H1 (cell line): ENCODE data around the gene SNX21. TPM values are rescaled to one million over a fixed set of nuclear protein-coding genes. Genes with fewer than 3 reads are reported as not detected.

Source experiments
- CTCF ChIA-PET: fragments of 300-600 bp; sonication (Branson Sonifier 250); formaldehyde crosslinking; loops from one replicate; lab custom pipeline; 2021; ENCODE audit not compliant: partially characterized antibody; lab: Charles Lee
- POLR2A ChIA-PET: fragments of 300-600 bp; sonication (Branson Sonifier 250); formaldehyde crosslinking; loops from one replicate; lab custom pipeline; 2021; ENCODE audit warnings: inconsistent platforms; ENCODE audit not compliant: partially characterized antibody; lab: Charles Lee
- DNase-seq, 2 experiments: peaks; one replicate each; pipeline versions ENCODE4 v3.0.0 to v3.0.0-alpha.2; 2010 to 2022; ENCODE audit warnings: low spot score in 2 of 2, low read depth in 1 of 2, mixed read lengths in 1 of 2
- FAIRE-seq: peaks from 2 replicates; lab custom pipeline; 2011; peaks lifted over from hg19 to GRCh38; lab: Jason Lieb, UNC
- H2AFZ ChIP-seq: 2 replicates; pipeline ENCODE4 v1.8.1; 2012; ENCODE audit warnings: low read length, inconsistent platforms
- H2AK5ac ChIP-seq: 2 replicates; pipeline ENCODE4 v1.6.1; 2013; ENCODE audit warnings: low read depth, low read length
- H2BK120ac ChIP-seq: replicated peaks from 2 replicates; pipeline ENCODE3; 2013; ENCODE audit warnings: low read depth, low read length, inconsistent platforms
- H2BK12ac ChIP-seq: 2 replicates; pipeline ENCODE4 v1.6.1; 2013; ENCODE audit warnings: low read depth, low read length
- H2BK15ac ChIP-seq: 2 replicates; pipeline ENCODE4 v1.6.1; 2013; ENCODE audit warnings: low read length
- H2BK20ac ChIP-seq: 2 replicates; pipeline ENCODE4 v1.6.1; 2013; ENCODE audit warnings: low read length
- H2BK5ac ChIP-seq: 2 replicates; pipeline ENCODE4 v1.6.1; 2013; ENCODE audit warnings: low read depth, low read length
- H3K14ac ChIP-seq: 2 replicates; pipeline ENCODE4 v1.6.1; 2013; ENCODE audit warnings: inconsistent platforms; ENCODE audit not compliant: insufficient read length
- H3K18ac ChIP-seq: 2 replicates; pipeline ENCODE4 v1.6.1; 2013; ENCODE audit warnings: low read length; ENCODE audit errors: extremely low read depth
- H3K23ac ChIP-seq: 2 replicates; pipeline ENCODE4 v1.6.1; 2013; ENCODE audit warnings: inconsistent platforms; ENCODE audit not compliant: insufficient read length
- H3K23me2 ChIP-seq: 2 replicates; pipeline ENCODE4 v1.6.1; 2013; ENCODE audit warnings: low read depth, low read length
- H3K27ac ChIP-seq: 2 replicates; pipeline ENCODE4 v1.6.1; 2011; ENCODE audit warnings: low read depth, low read length, inconsistent platforms
- H3K27me3 ChIP-seq, 4 experiments: replicated peaks in 1 of 4; 1 replicate in 1 of 4; 2 replicates in 3 of 4; pipeline versions ENCODE4 v1.6.1 to v1.8.1; 2011 to 2013; ENCODE audit warnings: low read length in 3 of 4, mild to moderate bottlenecking in 3 of 4, inconsistent platforms in 2 of 4, mixed read lengths in 2 of 4, moderate library complexity in 1 of 4; ENCODE audit not compliant: control insufficient read depth in 3 of 4, insufficient read depth in 3 of 4; ENCODE audit errors: extremely low read depth in 1 of 4
- H3K36me3 ChIP-seq, 4 experiments: 2 replicates each; pipeline versions ENCODE4 v1.6.1 to v1.8.1; 2011 to 2013; ENCODE audit warnings: mild to moderate bottlenecking in 4 of 4, low read length in 3 of 4, moderate library complexity in 2 of 4, control low read depth in 1 of 4, inconsistent platforms in 1 of 4; ENCODE audit not compliant: insufficient read depth in 4 of 4, control insufficient read depth in 2 of 4
- H3K4ac ChIP-seq: replicated peaks from 2 replicates; pipeline ENCODE3; 2013; ENCODE audit warnings: low read length, low read depth, mixed read lengths, inconsistent platforms; ENCODE audit not compliant: insufficient read length
- H3K4me1 ChIP-seq, 4 experiments: replicated peaks in 1 of 4; 1 replicate in 1 of 4; 2 replicates in 3 of 4; pipeline versions ENCODE4 v1.6.1 to v1.8.1; 2011 to 2013; ENCODE audit warnings: low read length in 3 of 4, inconsistent platforms in 2 of 4, mixed read lengths in 1 of 4; ENCODE audit not compliant: insufficient read depth in 4 of 4, control insufficient read depth in 3 of 4
- H3K4me2 ChIP-seq, 2 experiments: 2 replicates each; pipeline versions ENCODE4 v1.6.1 to v1.8.1; 2011 to 2013; ENCODE audit warnings: low read depth in 2 of 2, low read length in 2 of 2, control low read depth in 1 of 2, inconsistent platforms in 1 of 2, mild to moderate bottlenecking in 1 of 2; ENCODE audit not compliant: insufficient read depth in 1 of 2
- H3K4me3 ChIP-seq, 4 experiments: fragments of 200-600, 300-600 bp in 1 of 4; sonication (generic), shearing (Covaris generic), sonication (Bioruptor Twin) in 1 of 4; 2 replicates each; pipeline versions ENCODE4 v1.5.1 to v1.8.1; 2011 to 2016; ENCODE audit warnings: low read length in 4 of 4, low read depth in 3 of 4, control low read depth in 2 of 4, inconsistent platforms in 2 of 4, mild to moderate bottlenecking in 2 of 4, mixed read lengths in 1 of 4, moderate library complexity in 1 of 4; ENCODE audit not compliant: insufficient read depth in 2 of 4; ENCODE audit errors: extremely low read depth in 1 of 4
- H3K56ac ChIP-seq: replicated peaks from 2 replicates; pipeline ENCODE3; 2013; ENCODE audit warnings: low read depth, mild to moderate bottlenecking, mixed read lengths, low read length, inconsistent platforms; ENCODE audit not compliant: insufficient read length
- H3K79me1 ChIP-seq: 2 replicates; pipeline ENCODE4 v1.6.1; 2013; ENCODE audit warnings: low read depth, low read length, control low read depth
- H3K79me2 ChIP-seq, 2 experiments: 2 replicates each; pipeline versions ENCODE4 v1.6.1 to v1.8.1; 2012 to 2013; ENCODE audit warnings: low read length in 2 of 2, mild to moderate bottlenecking in 2 of 2, inconsistent platforms in 1 of 2; ENCODE audit not compliant: insufficient read depth in 2 of 2, control insufficient read depth in 1 of 2
- H3K9ac ChIP-seq, 4 experiments: replicated peaks in 1 of 4; 1 replicate in 1 of 4; 2 replicates in 3 of 4; pipeline versions ENCODE4 v1.6.1 to v1.8.1; 2011 to 2013; ENCODE audit warnings: low read depth in 3 of 4, low read length in 3 of 4, control low read depth in 2 of 4, mild to moderate bottlenecking in 2 of 4, moderate library complexity in 2 of 4, inconsistent platforms in 1 of 4; ENCODE audit errors: extremely low read depth in 1 of 4
- H3K9me3 ChIP-seq, 2 experiments: 2 replicates each; pipeline versions ENCODE4 v1.6.1 to v1.8.1; 2012 to 2013; ENCODE audit warnings: mild to moderate bottlenecking in 2 of 2, moderate library complexity in 2 of 2, control low read depth in 1 of 2, inconsistent platforms in 1 of 2, low read depth in 1 of 2, low read length in 1 of 2, mixed read lengths in 1 of 2; ENCODE audit not compliant: insufficient read depth in 2 of 2
- H4K20me1 ChIP-seq, 2 experiments: replicated peaks in 1 of 2; 2 replicates each; pipeline versions ENCODE3 to v1.8.1; 2011 to 2013; ENCODE audit warnings: inconsistent platforms in 2 of 2, low read length in 2 of 2, mild to moderate bottlenecking in 1 of 2; ENCODE audit not compliant: insufficient read depth in 2 of 2, control insufficient read depth in 1 of 2
- H4K5ac ChIP-seq: 2 replicates; pipeline ENCODE4 v1.6.1; 2013; ENCODE audit warnings: low read length, low read depth, mixed read lengths, inconsistent platforms; ENCODE audit not compliant: insufficient read length
- H4K8ac ChIP-seq: 2 replicates; pipeline ENCODE4 v1.8.0; 2013; ENCODE audit warnings: mild to moderate bottlenecking, moderate library complexity, low read length, inconsistent platforms; ENCODE audit not compliant: insufficient read depth; ENCODE audit errors: extremely low read depth
- H4K91ac ChIP-seq: replicated peaks from 2 replicates; pipeline ENCODE3; 2013; ENCODE audit warnings: low read length, mixed read lengths, inconsistent platforms; ENCODE audit not compliant: insufficient read length
- ASH2L ChIP-seq: fragments of 200-600, 300-600 bp; sonication (generic); IDR thresholded peaks from one replicate; pipeline ENCODE4 v1.7.1; 2017; ENCODE audit warnings: low read length
- BRCA1 ChIP-seq: IDR thresholded peaks from 2 replicates; pipeline ENCODE4 v1.6.1; 2012; ENCODE audit warnings: low read depth, low read length, improper control_type of control experiment
- CEBPB ChIP-seq: IDR thresholded peaks from 2 replicates; pipeline ENCODE4 v1.6.1; 2012; ENCODE audit warnings: low read depth, low read length
- EP300 ChIP-seq, 2 experiments: IDR thresholded peaks; 1 replicate in 1 of 2; 2 replicates in 1 of 2; pipeline ENCODE4 v1.6.1; 2011 to 2012; ENCODE audit warnings: low read depth in 2 of 2, low read length in 2 of 2, mild to moderate bottlenecking in 2 of 2, borderline replicate concordance in 1 of 2, inconsistent platforms in 1 of 2, moderate library complexity in 1 of 2
- GABPA ChIP-seq: IDR thresholded peaks from 2 replicates; pipeline ENCODE4 v1.6.1; 2011; ENCODE audit warnings: mild to moderate bottlenecking, low read length, moderate library complexity, borderline replicate concordance; ENCODE audit not compliant: insufficient read depth
- GTF2F1 ChIP-seq: IDR thresholded peaks from 2 replicates; pipeline ENCODE4 v1.6.1; 2012; ENCODE audit warnings: low read depth, low read length, improper control_type of control experiment, borderline replicate concordance
- KDM1A ChIP-seq: fragments of 200-600, 300-600 bp; sonication (generic); IDR thresholded peaks from 2 replicates; pipeline ENCODE4 v1.7.1; 2016; ENCODE audit warnings: mild to moderate bottlenecking, low read length, borderline replicate concordance
- SP4 ChIP-seq: IDR thresholded peaks from 2 replicates; pipeline ENCODE4 v1.6.1; 2012; ENCODE audit warnings: low read length, inconsistent platforms
- WGBS, 2 experiments: shearing (Covaris generic) in 1 of 2; methylation state at CpG; one replicate each; pipeline versions ENCODE4 v1.1.6 to v1.1.7; 2013 to 2015; ENCODE audit warnings: low lambda C conversion rate in 2 of 2, mixed read lengths in 2 of 2, inconsistent platforms in 1 of 2, low coverage in 1 of 2, missing lambda C conversion rate in 1 of 2; ENCODE audit not compliant: insufficient replicate concordance in 2 of 2, insufficient coverage in 1 of 2, insufficient read length in 1 of 2; ENCODE audit errors: extremely low coverage in 1 of 2, missing lambda C conversion rate in 1 of 2; 5-methylcytosine and 5-hydroxymethylcytosine counted together
- polyA plus RNA-seq, 7 experiments: library from polyadenylated mRNA; depleted of rRNA in 3 of 7; stranded (reverse) in 5 of 7; unstranded in 2 of 7; fragments of >200 nt in 5 of 7; fragments of 200-250 nt in 2 of 7; gene quantifications; 1 replicate in 5 of 7; 2 replicates in 1 of 7; 4 replicates in 1 of 7; pipeline versions ENCODE4 v1.2.1 to v1.2.3, GENCODE V29; 2011 to 2013; ENCODE audit warnings: missing spikeins in 2 of 7, mixed read lengths in 2 of 7
- total RNA-seq: library from RNA; stranded (reverse); fragmentation: NEBNext Ultra II Directional; extraction: Animal tissue kit (Norgen Biotek cat#: 25700); gene quantifications from 2 replicates; pipeline ENCODE4 v1.2.1, GENCODE V29; 2021
- TF ChIP-seq, protein P1 (sequence below): IDR thresholded peaks from 2 replicates; pipeline ENCODE4 v1.6.1; 2012; ENCODE audit warnings: inconsistent platforms
- TF ChIP-seq, protein P2 (sequence below): IDR thresholded peaks from 2 replicates; pipeline ENCODE4 v1.6.1; 2011; ENCODE audit warnings: low read depth, mild to moderate bottlenecking, low read length; ENCODE audit not compliant: insufficient read depth

Gene SNX21
- total and polyA plus RNA-seq, 2 of the 8 experiments (the other 6 are each of a cell fraction or from before 2014, with no cell fraction given) = 15.8 to 16.8 TPM

DNA sequence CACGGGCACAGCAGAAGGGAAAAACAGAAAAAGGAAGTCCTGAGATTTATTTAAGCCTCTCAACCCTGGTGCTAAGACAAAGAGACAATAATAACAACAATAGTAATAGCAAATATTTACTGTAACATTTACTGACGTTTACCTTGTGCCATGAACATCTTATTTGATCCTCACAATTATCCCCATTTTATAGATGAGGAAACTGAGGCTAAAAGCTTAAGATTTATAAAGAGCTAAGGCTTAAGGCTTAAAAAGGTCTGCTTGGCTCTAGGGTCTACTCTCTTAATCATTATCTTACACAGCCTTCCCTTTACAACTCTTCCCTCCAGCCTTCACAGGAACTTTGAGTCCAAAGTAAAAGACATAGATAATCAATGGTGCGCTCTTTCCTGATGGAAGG lies 45.2 kb upstream of the SNX21 start:
- no peak overlapping the region for H2BK5ac ChIP-seq
- no peak overlapping the region for H4K91ac ChIP-seq
- H3K4ac ChIP-seq = no peak overlapping the region
- H3K9me3 ChIP-seq = no peaks in the 10 kb centered on the region
- no peak overlapping the region for H2BK20ac ChIP-seq
- H3K18ac ChIP-seq = no peak overlapping the region
- peaks cover 8% of the 10 kb centered on the region for H3K79me1 ChIP-seq
- H3K4me2 ChIP-seq = no peak overlapping the region
- DNase-seq = no peak
- H2BK15ac ChIP-seq = no peak overlapping the region
- H3K27ac ChIP-seq = no peak overlapping the region
- H4K20me1 ChIP-seq = no peaks in the 10 kb centered on the region
- no peak for FAIRE-seq
- ChIA-PET POLR2A (interaction anchor here (1.2 kb wide), 1 partner anchor 29 kb away, joined by 3 read pairs; no protein-coding TSS in a partner anchor), CTCF (interaction anchor here (0.5 to 3.6 kb wide), 2 partner anchors 11 to 207 kb away, joined by 4 to 17 read pairs; no protein-coding TSS in a partner anchor)
- no peak overlapping the region for H3K56ac ChIP-seq
- no peak overlapping the region for H2AFZ ChIP-seq
- H2AK5ac ChIP-seq = no peak overlapping the region
- WGBS, 2 experiments = 78% methylated on average over 3 of the region's 3 CpGs; no CpG with 5 or more reads in 1 of the 2 experiments
- no peak overlapping the region for H2BK12ac ChIP-seq
- peaks cover 5% of the 10 kb centered on the region; the same call in 1 of the 2 replicates for H3K23me2 ChIP-seq
- H3K23ac ChIP-seq = no peak overlapping the region
- no peak overlapping the region for H2BK120ac ChIP-seq
- H3K9ac ChIP-seq = no peak overlapping the region
- TF ChIP-seq CEBPB (no peak), GTF2F1 (no peak), ASH2L (no peak), GABPA (no peak), BRCA1 (no peak), EP300 (IDR thresholded peaks at IDR 0.05; ENCODE audit: borderline replicate concordance in 1 of 2, low read depth in 2 of 2, low read length in 2 of 2) (no peak), KDM1A (no peak), SP4 (no peak)
- TF ChIP-seq, protein P1, sequence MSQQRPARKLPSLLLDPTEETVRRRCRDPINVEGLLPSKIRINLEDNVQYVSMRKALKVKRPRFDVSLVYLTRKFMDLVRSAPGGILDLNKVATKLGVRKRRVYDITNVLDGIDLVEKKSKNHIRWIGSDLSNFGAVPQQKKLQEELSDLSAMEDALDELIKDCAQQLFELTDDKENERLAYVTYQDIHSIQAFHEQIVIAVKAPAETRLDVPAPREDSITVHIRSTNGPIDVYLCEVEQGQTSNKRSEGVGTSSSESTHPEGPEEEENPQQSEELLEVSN = no peak
- TF ChIP-seq, protein P2, sequence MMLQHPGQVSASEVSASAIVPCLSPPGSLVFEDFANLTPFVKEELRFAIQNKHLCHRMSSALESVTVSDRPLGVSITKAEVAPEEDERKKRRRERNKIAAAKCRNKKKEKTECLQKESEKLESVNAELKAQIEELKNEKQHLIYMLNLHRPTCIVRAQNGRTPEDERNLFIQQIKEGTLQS = no peak
- no peak overlapping the region for H4K5ac ChIP-seq
- H3K14ac ChIP-seq = no peak overlapping the region
- H3K4me1 ChIP-seq = peaks cover 0 to 3% (median under 1%) of the 10 kb centered on the region in 4 experiments; a peak in 4 of 7 replicates
- no peaks in the 10 kb centered on the region for H3K27me3 ChIP-seq
- no peaks in the 10 kb centered on the region for H3K36me3 ChIP-seq
- H4K8ac ChIP-seq = no peak overlapping the region
- peaks cover 0 to 5% of the 10 kb centered on the region in 2 experiments; a peak in 1 of 4 replicates for H3K79me2 ChIP-seq
- H3K4me3 ChIP-seq = no peak overlapping the region
